Heart right ventricle (tissue), 16 donors: Measurements from ENCODE around the gene PORCN. TPM values are rescaled to one million over a fixed set of nuclear protein-coding genes. Genes with fewer than 3 reads are reported as not detected.

Experiments
- ATAC-seq, 8 donors: fragments of 200-7000 bp; cut with Tn5 transposase; one replicate each; pipeline ENCODE4 v1.9.1; 2020; ENCODE audit warnings: mild to moderate bottlenecking in 8 of 8, moderate library complexity in 8 of 8, moderate number of reproducible peaks in 1 of 8
- DNase-seq, 2 donors: peaks; one replicate each; pipeline ENCODE4 v3.0.0-alpha.2; 2020
- H3K27ac ChIP-seq, 10 donors: fragments of 200-600 bp; sonication (generic) in 2 of 10; one replicate each; pipeline versions ENCODE4 v1.5.0 to v1.8.0; 2020 to 2022; ENCODE audit warnings: mild to moderate bottlenecking in 3 of 10
- H3K27me3 ChIP-seq, 7 donors: fragments of 200-600 bp; one replicate each; pipeline ENCODE4 v1.8.0; 2021 to 2022; ENCODE audit warnings: mild to moderate bottlenecking in 2 of 7
- H3K36me3 ChIP-seq, 9 donors: fragments of 200-600 bp; sonication (generic) in 1 of 9; one replicate each; pipeline versions ENCODE4 v1.5.0 to v1.8.0; 2020 to 2022; ENCODE audit warnings: mild to moderate bottlenecking in 2 of 9
- H3K4me1 ChIP-seq, 9 donors: fragments of 200-600 bp; sonication (generic) in 1 of 9; one replicate each; pipeline versions ENCODE4 v1.5.0 to v1.8.0; 2020 to 2022; ENCODE audit warnings: mild to moderate bottlenecking in 4 of 9
- H3K4me3 ChIP-seq, 10 donors: fragments of 200-600 bp; sonication (generic) in 2 of 10; one replicate each; pipeline versions ENCODE4 v1.5.0 to v1.8.0; 2020 to 2022; ENCODE audit warnings: mild to moderate bottlenecking in 7 of 10, moderate library complexity in 2 of 10
- H3K9me3 ChIP-seq, 11 donors: fragments of 200-600 bp in 10 of 11; sonication (generic) in 2 of 11; one replicate each; pipeline versions ENCODE4 v1.5.0 to v1.8.0; 2013 to 2022; ENCODE audit warnings: mild to moderate bottlenecking in 2 of 11, control low read depth in 1 of 11, moderate library complexity in 1 of 11
- CTCF ChIP-seq, 9 donors: fragments of 200-600 bp; sonication (generic) in 2 of 9; IDR thresholded peaks; one replicate each; pipeline versions ENCODE4 v1.5.0 to v1.8.0; 2021 to 2022; ENCODE audit warnings: antibody characterized with exemption in 9 of 9, mild to moderate bottlenecking in 5 of 9, moderate library complexity in 1 of 9
- WGBS, 2 donors: extraction: QIAGEN DNeasy Blood & Tissue Kit; methylation state at CpG; one replicate each; pipeline ENCODE4 v1.1.7; 2013; ENCODE audit warnings: inconsistent platforms in 1 of 2; 5-methylcytosine and 5-hydroxymethylcytosine counted together
- intact Hi-C, 10 donors: fragments of 100-400 bp; cut with DNase I; formaldehyde crosslinking; loops; one replicate each; pipeline versions ENCODE4 v1.11.1 to v1.14.2; 2022
- polyA plus RNA-seq, 2 donors: library from polyadenylated mRNA; stranded (reverse); fragments of 200-250 nt; gene quantifications; one replicate each; pipeline ENCODE4 v1.2.3, GENCODE V29; 2013
- total RNA-seq, 10 donors: library from RNA; stranded (reverse); fragmentation: NEBNext Ultra II Directional in 3 of 10; extraction: Animal tissue kit (Norgen Biotek cat#: 25700) in 3 of 10; gene quantifications; one replicate each; pipeline versions ENCODE4 v1.2.1 to v1.2.4, GENCODE V29; 2021 to 2023
- donor health status: Arrhythmogenic right ventricular cardiomyopathy.
- donor health status: ischemic (EF 13 %, LVEDD 7.1; RV severe dilation, severe dysfunction).
- donor health status: healthy with polysubstance abuse.
- donor health status: DM: no; HTN: yes; CAD: no.
- donor health status: DM: no; HTN: no; CAD: no.
- donor health status: ischemic (EF 25% LVEDD 6.9; RV normal size, moderate dysfunction).
- donor health status: ischemic (EF 25% LVEDD 5.7; RV mildly dilated, moderate dysfunction).
- donor health status: healthy.
- donor health status: DM: yes; HTN: yes; CAD: no.
- donor health status: Ischemic cardiomyopathy.
- donor health status: ischemic (EF 35%, LVEDD 5.7; RV mildly dilated, moderate dysfunction).
- donor health status: nonischemic (EF 11% LVEDD 7.7; RV severe dilation, severe dysfunction).
- donor health status: DM: yes; HTN: yes; CAD: no.
- donor health status: PGD.
- donor health status: ischemic (EF 29% LVEDD 5.4; RV normal size, mild dysfunction).
- donor health status: nonischemic (EF 23%, LVEDD 6.1; RV moderate dilation, normal function).

The PORCN gene
- total and polyA plus RNA-seq, 12 donors, result 9.9 to 26.7 (median 13.1) TPM

- no peak for TF ChIP-seq CTCF (IDR thresholded peaks at IDR 0.05)
- no peaks in the 10 kb centered on the region for H3K27me3 ChIP-seq
- no peaks in the 10 kb centered on the region for H3K9me3 ChIP-seq
- DNase-seq (no peak), ATAC-seq (no peak)
- no peak overlapping the region for H3K27ac ChIP-seq
- WGBS, 2 donors, result 78% methylated on average over 6 of the region's 6 CpGs
- H3K4me3 ChIP-seq, result no peak overlapping the region
- no peaks in the 10 kb centered on the region for H3K4me1 ChIP-seq
- intact Hi-C loops, result no loop called here
- no peaks in the 10 kb centered on the region for H3K36me3 ChIP-seq
Observed at GRCh38 chrX:48461830-48462229, 47.0 kb upstream of the PORCN start.

DNA sequence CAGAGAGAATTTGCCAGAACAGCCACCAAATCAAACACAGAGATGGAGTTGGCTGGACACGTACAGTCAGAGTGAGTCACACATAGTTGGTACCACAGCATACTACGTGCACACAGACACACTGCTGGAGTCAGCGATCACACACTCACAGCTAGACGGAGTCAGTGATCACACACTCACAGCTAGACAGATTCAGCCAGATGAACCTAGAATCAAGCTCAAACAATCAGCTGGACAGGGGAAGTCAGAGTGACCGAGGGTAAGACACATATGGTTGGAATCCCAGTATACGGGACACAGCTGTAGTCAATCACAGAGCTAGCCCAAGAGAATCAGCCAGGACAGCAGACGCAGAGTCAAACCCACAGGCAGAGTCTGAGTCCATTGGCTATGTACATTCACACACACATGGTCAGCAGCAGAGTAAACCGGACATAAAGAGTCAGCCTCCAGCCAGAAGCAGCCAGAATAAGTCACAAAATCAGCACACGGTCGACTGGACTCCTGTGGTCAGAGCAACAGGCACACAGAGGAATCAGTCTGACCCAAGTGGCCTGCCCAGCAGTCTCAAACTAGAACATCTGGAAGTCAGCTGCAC, 43.4 kb upstream of the PORCN start:
- intact Hi-C loops, result no loop called here
- no peak for TF ChIP-seq CTCF (IDR thresholded peaks at IDR 0.05)
- no peak overlapping the region for H3K27ac ChIP-seq
- peaks cover 0 to 18% (median 0%) of the 10 kb centered on the region in 7 donors for H3K27me3 ChIP-seq
- ATAC-seq, result peak; percentile 20 to 59 (median 44)
- no peaks in the 10 kb centered on the region for H3K36me3 ChIP-seq
- no peaks in the 10 kb centered on the region for H3K9me3 ChIP-seq
- DNase-seq, result no peak
- no peak overlapping the region for H3K4me3 ChIP-seq
- peaks cover 0 to 16% (median 0%) of the 10 kb centered on the region in 9 donors for H3K4me1 ChIP-seq
- 63 to 72% methylated on average over 10 of the region's 10 CpGs for WGBS, 2 donors

DNA sequence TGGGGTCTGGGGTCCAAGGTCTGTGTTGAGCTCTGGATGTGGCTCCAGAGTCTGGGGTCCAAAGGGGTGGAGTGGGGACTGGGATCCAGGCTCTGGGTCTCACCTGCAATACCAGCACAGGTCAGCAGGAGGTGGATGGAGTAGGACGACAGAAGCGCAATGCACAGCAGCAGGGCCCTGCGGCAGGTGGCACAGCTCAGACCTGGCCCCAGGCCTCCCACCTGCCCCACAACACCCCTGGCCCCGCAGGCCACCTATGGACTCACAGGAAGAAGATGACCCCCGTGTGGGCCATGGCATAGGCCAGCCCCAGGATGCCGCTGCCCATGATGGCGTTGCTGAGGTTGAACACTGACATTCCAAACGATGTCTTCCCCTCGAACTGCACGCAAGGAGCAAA, 42.1 kb upstream of the PORCN start:
- intact Hi-C loops, result no loop called here
- no peak for DNase-seq
- peaks cover 0 to 16% (median 0%) of the 10 kb centered on the region in 9 donors for H3K4me1 ChIP-seq
- no peak overlapping the region for H3K4me3 ChIP-seq
- WGBS, 2 donors, result 84 to 90% methylated on average over 9 to 10 of the region's 10 CpGs
- peaks cover 0 to 18% (median 0%) of the 10 kb centered on the region in 7 donors for H3K27me3 ChIP-seq
- H3K27ac ChIP-seq, result no peak overlapping the region
- H3K9me3 ChIP-seq, result no peaks in the 10 kb centered on the region
- no peak for ATAC-seq
- TF ChIP-seq CTCF (IDR thresholded peaks at IDR 0.05), result peak in 1 of 9 donors; percentile 17
- no peaks in the 10 kb centered on the region for H3K36me3 ChIP-seq

DNA sequence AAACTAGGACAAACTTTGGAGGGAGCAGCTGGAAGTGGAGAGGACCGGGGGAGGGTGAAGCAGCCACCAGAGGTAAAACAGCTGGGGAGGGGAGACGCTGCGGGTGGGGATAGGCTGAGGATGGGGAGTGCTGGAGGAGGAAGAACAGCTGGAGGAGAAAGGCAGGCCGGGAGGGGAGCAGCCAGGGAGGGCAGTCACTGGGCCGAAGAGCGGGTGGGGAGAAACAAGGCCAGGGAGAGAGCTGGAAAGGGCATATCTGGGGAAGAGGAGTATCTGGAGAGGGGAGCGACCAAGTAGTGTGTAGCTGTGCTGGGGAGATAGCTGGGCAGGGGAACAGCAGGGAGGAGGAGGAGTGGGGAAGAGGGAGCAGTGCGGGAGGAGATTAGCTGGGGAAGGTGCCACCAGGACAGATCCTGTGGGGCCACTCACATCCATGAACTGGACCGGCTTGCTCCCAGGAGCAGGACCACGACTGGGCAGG, 41.5 kb upstream of the PORCN start:
- Histone ChIP-seq H3K27ac (no peak overlapping the region), H3K27me3 (peaks cover 0 to 18% (median 0%) of the 10 kb centered on the region in 7 donors), H3K36me3 (no peaks in the 10 kb centered on the region), H3K4me3 (peak overlapping the region in 5 of 10 donors; percentile 27 to 44 (median 31)), H3K9me3 (no peaks in the 10 kb centered on the region), H3K4me1 (peaks cover 0 to 16% (median 0%) of the 10 kb centered on the region in 9 donors)
- 29 to 31% methylated on average over 9 to 10 of the region's 10 CpGs for WGBS, 2 donors
- intact Hi-C loops, result no loop called here
- DNase-seq (no peak), ATAC-seq (peak in 4 of 8 donors; percentile 22 to 40 (median 32))
- TF ChIP-seq CTCF (IDR thresholded peaks at IDR 0.05), result no peak
